ENCODE results near the gene CENPH.

DNA sequence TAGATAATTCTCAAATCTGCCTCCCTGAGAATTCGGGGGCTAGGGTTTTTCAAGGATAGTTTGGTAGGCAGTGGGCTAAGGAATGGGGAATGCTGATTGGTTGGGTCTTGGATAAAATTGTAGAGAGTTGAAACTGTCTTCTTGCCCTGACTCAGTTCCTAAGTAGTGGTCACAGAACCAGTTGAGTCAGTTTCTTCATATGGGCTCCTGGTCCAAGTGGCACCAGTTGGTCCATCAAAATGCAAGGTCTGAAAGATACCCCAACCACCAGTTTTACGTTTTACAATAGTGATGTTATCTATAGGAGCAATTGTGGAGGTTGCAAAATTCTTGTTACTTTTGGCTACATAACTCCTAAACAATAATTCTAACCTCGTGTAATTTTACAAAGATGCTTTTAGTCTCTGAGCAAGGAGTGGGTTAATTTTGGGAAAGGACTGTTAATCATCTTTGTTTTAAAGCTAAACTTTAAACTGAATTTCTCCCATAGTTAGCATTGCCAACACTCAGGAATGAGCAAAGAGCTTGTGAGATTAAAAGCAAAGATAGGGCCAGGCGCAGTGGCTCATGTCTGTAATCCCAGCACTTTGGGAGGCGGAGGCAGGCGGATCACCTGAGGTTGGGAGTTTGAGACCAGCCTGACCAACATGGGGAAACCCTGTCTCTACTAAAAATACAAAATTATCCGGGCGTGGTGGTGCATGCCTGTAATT lies 53.0 kb downstream of the CENPH start:
- no peak for TF ChIP-seq TAF1 (IDR thresholded peaks at IDR 0.05; ENCODE audit: low read depth)
- TF ChIP-seq TCF12 (IDR thresholded peaks at IDR 0.05; ENCODE audit: low read depth): no peak
- TF ChIP-seq REST (IDR thresholded peaks at IDR 0.05; ENCODE audit: low read depth): no peak
- TF ChIP-seq, protein P1, sequence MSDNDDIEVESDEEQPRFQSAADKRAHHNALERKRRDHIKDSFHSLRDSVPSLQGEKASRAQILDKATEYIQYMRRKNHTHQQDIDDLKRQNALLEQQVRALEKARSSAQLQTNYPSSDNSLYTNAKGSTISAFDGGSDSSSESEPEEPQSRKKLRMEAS (IDR thresholded peaks at IDR 0.05): no peak
- TF ChIP-seq EP300 (IDR thresholded peaks at IDR 0.05; ENCODE audit: borderline replicate concordance): no peak
- no peak for TF ChIP-seq YY1 (IDR thresholded peaks at IDR 0.05; ENCODE audit: low read depth)
- TF ChIP-seq ZBTB7A (IDR thresholded peaks at IDR 0.05; ENCODE audit: low read depth): no peak
- TF ChIP-seq FOXM1 (IDR thresholded peaks at IDR 0.05; ENCODE audit: borderline replicate concordance, low read depth): no peak
